Amniotic stem cell (primary cell): Measurements from ENCODE around the gene ANXA10.
"Not testable (repeated sequence)": the region's sequence is repeated elsewhere in the genome, so short reads cannot be mapped to it uniquely, and the experiment has no call there.

Experiments used
- DNase-seq: peaks from one replicate; lab custom pipeline; 2025; lab: John Stamatoyannopoulos, UW

Gene ANXA10, protein sequence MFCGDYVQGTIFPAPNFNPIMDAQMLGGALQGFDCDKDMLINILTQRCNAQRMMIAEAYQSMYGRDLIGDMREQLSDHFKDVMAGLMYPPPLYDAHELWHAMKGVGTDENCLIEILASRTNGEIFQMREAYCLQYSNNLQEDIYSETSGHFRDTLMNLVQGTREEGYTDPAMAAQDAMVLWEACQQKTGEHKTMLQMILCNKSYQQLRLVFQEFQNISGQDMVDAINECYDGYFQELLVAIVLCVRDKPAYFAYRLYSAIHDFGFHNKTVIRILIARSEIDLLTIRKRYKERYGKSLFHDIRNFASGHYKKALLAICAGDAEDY

DNA sequence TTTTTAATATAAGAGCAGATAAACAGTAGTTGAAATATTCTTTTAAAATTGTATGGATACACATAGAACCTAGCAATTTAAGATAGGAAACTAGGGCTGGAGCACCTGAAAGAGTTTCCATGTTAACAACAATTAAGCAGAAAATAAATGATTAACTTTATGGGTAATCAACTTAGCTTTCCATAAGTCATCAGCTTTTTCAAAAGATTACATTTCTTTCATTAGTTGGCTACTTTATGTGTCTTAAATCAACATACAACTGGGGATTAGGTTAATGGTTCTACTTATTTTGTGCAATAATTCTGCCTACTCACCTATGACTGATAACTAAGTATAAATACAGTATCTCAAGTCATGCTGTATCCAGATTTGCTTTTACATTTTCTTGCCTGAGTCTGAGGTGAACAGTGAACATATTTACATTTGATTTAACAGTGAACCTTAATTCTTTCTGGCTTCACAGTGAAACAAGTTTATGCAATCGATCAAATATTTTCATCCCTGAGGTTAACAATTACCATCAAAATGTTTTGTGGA, at the start of gene ANXA10:
Gene ANXA10, plus strand, starts transcription at position 362 of the 537 bp plus-strand sequence. Its CDS starts 164 bp downstream, at position 526.
- DNase-seq, result no peak

DNA sequence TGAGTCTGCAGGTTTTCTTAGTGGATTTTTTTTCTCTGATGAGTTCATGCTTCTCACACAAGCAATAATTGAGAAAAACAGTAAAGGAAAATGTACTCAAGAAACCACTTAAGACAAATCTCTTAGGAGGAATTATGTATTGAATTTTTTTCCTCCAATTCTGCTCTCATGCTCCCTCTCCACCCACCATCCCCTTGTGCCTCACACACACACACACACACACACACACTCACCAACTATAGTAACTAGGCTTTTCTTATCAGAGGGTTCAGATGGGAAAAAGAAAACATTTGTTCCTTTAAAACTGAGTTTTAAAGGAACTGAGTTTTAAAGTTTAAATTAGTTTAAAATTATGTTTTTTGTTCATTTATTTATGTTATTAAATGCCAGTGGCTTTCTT, 47.0 kb upstream of the ANXA10 start:
- no peak for DNase-seq

DNA sequence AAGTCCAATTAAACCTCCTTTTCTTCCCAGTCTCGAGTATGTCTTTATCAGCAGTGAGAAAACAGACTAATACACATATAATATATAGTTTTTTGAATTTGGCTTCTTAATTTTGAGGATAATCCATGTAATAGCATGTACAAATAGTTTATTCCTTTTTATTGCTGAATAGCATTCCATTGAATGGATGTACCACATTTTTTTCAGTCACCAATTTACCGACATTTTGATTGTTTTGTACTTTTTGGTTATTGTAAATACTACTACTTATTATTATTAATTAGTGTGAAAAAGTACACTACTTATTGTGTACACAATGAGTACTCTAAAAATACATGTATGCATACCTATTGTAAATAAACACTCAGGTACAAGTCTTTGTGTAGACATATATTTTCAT, 42.3 kb upstream of the ANXA10 start:
- DNase-seq, result no peak

DNA sequence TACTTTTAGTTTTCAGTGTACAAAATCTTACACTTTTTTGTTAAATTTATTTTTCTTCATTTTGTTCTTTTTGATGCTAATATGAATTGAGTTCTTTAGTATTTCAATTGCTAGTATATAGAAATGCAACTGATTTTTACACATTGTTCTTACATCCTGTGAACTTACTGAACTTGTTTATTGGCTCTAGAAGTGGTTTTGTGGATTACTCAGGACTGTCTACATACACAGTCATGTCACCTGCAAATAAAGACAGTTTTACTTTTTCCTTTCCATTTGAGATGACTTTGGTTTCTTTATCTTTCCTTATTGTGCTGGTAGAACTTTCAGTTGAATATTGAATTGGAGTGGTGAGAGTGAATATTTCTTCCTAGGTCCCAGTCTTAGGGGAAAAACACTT, 40.8 kb upstream of the ANXA10 start:
- DNase-seq, result no peak

DNA sequence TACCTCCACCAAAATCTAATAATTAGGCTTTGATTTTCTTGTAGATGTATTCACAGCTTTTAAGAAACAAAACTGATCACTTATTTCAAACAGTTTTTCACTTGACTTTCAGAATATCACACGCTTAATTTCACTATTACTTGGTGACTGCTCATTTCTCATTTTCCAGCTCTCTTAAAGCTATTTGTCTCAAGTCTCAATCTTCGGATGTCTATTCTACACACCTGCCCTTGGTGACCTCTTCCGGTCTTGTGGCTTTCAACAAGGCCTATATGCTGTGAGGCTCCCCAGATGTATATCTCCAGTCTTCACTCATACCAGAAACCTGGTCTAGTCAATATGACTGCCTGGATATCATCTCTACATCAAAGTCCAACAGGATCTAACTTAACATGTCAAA, 34.9 kb upstream of the ANXA10 start:
- DNase-seq, result no peak

DNA sequence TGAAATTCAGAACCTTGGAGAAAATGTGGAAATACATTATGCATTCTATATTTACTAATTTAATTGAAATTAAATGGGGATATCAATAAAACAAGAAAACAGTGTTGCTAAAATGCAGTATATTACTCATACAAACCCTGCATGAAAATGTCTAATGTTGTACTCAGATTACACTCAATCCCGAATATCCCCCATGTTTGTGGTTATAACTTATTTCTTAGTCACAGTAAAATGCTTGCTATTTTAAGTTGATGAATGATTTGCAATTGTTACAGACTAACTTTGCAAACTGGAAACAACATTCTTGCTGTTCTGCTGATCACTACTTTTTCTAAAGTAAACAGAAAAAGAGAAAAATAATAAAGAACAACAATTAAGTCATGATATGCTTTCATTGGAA, 33.1 kb upstream of the ANXA10 start:
- DNase-seq, result peak; percentile 33

DNA sequence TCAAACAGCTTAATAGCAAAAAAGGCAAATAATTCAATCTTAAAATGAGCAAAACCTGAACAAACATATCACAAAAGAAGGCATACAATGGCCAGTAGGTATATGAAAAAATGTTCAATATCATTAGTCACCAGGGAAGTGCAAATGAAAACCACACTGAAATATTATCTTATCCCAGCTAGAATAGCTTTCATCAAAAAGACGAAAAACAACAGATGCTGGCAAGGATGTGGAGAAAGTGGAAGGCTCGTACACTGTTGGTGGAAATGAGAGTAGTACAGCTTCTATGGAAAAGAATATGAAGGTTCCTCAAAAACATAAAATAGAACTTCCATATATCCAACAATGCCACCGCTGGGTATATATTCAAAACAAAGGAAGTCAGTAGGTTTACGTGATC, 29.3 kb upstream of the ANXA10 start:
- DNase-seq, result no peak

DNA sequence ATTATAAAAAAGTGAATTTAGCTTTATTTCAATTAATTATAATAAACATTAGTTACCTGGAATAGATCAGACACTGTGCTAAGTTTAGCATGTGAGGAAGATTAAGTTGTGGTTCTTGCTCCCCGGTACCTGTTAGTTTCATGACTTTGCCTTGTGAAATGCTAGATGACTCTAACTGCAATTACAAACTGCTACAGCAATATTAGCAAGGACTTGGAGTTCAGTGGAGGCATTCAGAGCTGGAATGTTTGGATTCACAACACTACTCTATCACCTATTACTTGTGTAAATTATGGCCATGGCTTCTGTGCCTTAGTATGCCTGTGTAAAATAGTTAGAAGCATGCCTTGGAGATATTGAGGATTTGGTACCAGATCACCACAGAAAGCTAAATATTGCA, 21.4 kb upstream of the ANXA10 start:
- DNase-seq, result no peak

DNA sequence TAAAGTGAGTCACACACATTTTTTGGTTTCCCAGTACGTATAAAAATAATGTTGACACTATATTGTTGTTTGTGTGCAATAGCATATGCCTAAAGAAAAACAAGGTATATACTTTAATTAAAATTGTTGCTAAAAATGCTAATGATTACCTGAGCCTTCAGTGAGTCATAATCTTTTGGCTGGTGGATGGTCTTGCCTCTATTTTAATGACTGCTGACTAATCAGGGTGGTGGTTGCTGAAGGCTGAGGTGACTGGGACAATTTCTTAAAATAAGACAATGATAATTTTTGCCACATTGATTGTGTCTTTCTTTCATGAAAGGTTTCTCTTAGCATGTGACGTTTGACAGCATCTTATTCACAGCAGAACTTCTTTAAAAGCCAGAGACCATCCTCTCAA, 21.0 kb upstream of the ANXA10 start:
- DNase-seq, result no peak

DNA sequence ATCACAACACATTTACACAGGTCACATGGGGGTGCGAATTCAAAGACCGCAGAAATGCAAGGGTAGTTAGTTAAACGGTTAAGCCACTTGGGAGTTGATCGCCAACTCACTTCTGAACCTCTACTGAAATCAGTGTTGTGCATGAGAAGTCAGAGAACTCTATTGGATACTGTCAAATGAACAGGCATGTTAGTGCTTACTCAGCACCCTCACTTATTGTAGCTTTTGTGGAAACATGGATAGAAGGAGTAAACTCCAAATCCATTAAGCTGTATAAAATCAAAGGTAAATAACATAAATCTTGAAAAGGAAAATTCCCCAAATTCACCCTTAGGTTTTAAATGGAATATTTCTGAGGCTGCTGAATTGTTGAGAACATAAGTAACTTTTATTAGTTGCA, 17.5 kb upstream of the ANXA10 start:
- DNase-seq, result no peak

DNA sequence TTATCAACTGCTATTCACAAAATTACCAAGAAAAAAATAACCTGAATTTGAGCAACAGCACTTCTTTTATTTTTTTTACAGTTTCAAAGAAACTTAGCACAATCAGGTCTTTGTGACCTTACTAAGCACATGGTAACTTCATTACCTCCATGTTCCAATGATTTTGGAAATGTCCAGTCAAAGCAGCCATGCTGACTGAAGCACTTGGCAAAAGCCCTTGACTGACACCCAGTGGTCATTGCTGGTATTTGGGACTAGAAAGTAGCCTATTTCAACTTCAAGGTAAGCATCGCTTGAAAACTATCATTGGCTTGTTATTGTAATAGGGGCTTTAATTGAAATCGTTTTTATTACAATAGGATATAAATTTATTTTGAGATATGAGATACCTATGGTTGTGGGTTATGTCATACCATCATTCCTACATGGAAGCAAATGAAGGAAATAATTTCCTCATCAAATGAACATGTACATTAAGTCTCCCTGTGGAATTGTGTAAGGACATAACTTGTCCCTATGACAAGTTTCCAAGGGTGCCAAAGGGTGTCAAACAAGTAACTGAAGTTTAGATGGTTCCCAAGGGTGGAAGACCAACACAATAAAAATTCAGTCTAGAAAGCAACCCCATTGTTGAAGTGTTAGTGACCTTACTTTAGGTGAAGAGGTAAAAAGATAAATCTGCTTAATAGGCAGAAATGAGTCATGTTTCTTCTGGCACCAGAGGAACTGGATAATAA, 15.2 kb upstream of the ANXA10 start:
- peak; percentile 25 for DNase-seq

DNA sequence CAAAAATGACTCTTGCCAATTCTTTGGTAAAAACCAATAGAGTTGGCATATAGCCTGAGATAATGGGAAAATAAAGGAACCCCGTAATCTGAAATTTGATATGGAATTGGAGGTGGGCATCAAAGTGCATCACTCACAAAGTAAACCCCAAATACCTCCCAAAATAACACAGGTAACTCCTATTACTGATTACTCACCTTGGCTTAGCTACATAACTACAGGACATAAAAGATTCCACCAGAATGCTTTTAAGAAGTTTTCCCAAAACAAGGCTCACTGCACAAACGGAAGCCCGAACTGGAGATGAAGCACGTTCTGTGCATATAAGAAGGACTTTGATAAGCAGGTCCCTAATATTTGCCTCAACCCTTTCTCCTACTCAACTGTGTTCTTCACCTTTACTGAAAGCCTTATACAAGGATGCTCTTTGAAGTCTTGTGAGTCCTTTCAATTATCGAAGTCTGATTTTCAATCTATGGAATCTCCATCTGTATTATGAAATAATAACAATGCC, 14.6 kb upstream of the ANXA10 start:
- DNase-seq, result no peak

DNA sequence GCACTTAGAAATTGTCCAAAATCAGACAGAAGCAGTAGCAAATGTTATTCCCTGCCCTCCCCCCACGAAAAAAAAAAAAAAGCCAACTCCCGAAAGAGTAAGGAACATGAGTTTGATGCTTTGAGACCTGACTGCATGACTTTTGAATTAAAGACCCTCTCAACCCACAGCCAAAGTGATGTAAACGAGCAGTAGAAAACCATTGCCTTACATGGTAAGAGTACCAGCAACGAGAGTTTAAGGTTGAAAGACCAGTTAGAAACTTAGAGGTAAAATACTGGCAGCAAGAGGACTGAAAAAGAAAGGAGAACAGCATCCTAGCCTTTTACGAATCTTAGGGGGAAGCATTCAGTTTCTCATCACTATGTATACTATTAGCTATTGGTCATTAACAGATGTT, 10.0 kb upstream of the ANXA10 start:
- DNase-seq, result no peak

DNA sequence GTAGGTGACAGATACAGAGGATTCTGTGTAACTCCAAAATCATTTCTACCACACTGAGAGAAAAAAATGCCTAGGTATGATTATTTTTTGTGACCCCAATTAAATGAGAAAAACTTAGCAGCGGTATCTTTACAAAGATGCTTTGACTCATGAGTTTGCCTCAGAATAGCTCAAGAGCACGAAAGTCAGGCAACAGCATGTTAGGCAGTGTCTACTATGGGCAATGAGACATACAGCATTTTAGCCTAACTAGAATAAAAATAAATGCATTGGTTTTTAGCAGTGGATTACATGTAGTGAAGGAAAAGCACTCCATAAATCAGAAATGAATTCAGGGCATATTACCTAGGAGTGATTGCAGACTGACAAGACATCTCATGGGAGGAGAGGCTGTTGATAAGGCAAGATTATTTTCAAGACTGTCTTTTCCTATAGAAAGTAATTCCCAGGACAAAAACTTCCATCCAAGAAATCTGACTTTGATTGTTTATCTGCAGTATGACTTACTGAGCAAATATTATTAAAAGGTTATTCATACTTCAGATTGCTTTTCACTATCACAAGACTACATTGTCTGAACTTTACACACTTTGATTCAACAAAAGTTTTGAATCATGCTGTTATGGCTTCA, 3.6 kb downstream of the ANXA10 start:
- peak; percentile 11 for DNase-seq

DNA sequence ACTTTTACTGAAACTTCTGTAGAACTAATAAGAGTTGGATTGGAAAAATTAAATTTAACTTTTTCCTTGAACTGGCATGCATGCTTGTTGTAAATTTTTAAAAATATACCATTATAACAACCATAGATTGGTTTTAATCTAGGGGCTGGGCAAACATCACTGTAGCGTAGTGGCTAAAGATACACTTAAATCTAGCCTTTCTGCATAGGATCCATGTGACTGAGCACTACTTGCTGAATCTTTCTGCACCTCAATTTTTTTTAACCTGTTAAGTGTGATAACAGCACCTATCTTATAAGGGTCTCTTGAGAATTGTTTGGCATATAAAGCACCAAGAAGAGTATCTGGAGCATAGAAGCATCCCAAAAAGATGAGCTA, 4.1 kb downstream of the ANXA10 start:
- no peak for DNase-seq

DNA sequence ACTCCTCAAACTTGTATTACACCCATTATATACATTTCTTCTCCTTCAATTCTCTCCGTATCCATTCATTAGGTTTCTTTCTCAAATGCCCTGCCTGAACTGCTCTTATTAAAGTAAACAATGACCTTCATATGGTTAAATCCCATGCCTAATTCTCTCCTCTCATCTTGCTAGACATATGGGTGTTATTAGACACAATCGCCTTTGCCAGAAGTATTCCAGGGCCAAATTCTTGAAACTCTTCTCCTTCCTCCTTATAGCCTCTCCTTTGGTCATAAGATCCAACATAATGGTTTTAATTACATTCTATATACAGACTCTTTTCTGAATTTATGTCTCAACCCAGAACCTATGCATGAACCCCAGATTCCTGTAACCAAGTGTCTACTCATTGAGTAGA, 4.8 kb downstream of the ANXA10 start:
- no peak for DNase-seq

DNA sequence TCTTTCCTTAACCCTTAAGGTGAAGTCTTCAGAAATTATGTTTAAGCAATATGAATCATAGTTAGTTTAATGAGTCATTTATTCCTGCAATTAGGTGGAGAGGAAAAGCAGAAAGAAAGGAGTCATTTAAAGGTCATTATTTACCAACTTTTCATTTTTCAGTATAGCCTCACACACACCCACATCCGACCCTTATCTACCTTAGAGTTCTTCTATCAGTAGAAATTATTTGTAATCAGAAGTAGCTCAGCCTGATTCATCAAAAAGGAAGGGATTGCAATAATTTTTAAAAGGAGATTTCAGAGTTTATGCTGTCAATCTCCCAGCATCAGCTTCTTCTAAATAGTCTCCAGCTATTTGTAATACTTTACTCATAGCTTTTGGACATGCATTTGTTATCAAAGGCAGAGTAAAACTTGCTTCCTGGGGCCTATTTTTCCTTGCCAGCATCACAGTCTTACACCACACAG, 5.9 kb downstream of the ANXA10 start:
- DNase-seq, result peak; percentile 33

DNA sequence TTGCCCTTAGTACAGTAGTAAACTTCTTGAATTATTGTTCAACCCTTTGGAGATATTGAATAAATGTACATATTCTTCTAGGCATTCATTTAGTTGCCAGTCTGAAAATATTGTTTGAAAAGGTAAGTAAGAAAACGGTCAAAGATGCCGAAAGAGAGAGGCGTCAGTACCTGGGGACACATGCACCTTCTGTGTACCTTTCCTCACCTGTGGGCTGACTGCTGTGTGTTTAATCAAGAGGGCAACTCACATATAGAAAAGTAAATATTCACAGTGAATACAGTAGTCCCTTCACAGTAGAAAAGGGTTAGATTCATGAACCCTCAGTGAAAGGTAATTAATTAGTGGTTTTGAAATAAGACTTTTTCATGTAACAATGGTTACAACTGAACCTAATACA, 6.9 kb downstream of the ANXA10 start:
- no peak for DNase-seq

DNA sequence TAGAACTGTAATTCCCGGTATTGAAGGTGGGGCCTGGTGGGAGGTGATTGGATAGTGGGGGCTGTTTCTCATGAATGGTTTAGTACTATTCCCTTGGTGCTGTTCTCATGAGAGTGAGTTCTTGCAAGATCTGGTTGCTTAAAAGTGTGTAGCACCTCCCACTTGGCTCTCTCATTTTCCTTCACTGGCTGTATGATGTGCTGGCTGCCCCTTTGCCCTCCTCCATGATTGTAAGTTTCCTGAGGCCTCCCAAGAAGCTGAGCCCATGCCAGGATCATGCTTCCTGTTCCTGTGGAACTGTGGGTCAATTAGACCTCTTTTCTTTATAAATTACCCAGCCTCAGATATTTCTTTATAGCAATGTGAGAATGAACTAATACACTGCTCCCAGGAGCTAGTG, 8.7 kb downstream of the ANXA10 start:
- DNase-seq, result no peak

DNA sequence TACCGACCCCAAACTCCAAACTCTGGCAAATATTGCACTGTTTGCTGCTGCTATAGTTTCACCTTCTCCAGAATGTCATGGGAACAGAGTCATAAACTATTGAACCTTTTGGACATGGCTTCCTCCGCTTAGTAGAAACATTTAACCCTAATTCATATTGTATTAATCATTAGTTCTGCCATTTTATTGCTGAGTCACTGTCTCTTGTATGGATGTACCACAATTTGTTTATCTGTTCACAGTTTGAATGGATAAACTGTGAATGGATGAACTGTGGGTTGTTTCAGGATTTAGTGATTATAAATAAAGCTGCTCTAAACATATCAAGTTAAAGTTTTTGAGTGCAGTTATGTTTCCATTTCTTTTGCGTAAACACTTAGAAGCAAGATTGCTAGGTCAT, 10.1 kb downstream of the ANXA10 start:
- DNase-seq, result no peak

DNA sequence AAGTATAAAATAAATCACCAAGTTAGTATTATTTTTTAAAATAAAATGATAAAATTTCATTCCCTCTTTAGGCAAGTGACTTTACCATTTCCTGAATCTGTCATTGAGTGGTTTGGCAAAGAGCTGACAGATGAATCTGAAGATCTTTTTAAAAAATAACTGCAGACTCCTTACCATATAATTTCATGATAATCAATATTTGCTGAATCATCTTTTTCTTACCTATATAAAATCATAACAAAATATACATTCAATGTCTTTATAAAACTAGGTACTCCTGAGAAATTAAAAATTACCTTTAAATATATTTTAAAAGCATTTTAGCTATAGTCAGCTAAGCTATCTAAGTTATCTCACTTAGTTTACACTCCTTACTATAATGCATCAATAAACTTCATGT, 17.2 kb downstream of the ANXA10 start:
- DNase-seq, result no peak

DNA sequence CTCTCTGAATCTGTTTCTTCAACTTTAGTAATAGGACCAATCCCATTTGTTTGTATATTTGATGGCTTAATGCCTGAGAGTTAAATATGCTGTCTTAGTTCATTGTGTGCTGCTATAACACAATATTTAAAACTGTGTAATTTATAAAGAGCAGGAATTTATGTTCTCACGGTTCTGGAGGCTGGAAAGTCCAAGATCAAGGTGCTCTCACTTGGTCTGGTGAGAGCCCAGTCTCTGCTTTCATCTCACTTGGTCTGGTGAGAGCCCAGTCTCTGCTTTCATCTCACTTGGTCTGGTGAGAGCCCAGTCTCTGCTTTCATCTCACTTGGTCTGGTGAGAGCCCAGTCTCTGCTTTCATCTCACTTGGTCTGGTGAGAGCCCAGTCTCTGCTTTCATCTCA, 20.7 kb downstream of the ANXA10 start:
- DNase-seq, result not testable (repeated sequence)
